DND-41 (cell line): ENCODE data around the gene ANG.

Experiments used
- EZH2 ChIP-seq: IDR thresholded peaks from 3 replicates; pipeline ENCODE4 v1.6.1; 2012; ENCODE audit warnings: borderline replicate concordance, low read depth, mild to moderate bottlenecking, moderate library complexity, low read length, inconsistent platforms; ENCODE audit not compliant: severe bottlenecking
- TF ChIP-seq, protein P1 (sequence below): IDR thresholded peaks from 2 replicates; pipeline ENCODE4 v1.5.1; 2012; ENCODE audit warnings: borderline replicate concordance, low read length, moderate library complexity, mild to moderate bottlenecking; ENCODE audit not compliant: poor library complexity, severe bottlenecking; ENCODE audit errors: extremely low read depth

DNA sequence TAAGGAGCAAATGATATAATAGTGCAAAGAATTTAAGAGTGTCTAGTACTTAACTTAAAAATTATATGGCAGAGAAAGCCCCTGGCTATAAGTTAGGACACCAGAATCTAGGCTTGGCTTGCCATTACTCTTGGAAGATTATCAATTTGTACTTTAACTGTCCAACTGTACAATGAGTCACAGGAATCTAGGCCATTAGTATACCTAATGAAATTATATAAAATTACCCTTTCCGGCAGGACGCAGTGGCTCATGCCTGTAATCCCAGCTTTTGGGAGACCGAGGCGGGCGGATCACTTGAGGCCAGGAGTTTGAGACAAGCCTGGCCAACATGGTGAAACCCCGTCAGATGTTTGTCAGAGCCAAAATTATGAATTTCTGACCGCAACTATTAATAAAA, 46.4 kb upstream of the ANG start:
- TF ChIP-seq, protein P1, sequence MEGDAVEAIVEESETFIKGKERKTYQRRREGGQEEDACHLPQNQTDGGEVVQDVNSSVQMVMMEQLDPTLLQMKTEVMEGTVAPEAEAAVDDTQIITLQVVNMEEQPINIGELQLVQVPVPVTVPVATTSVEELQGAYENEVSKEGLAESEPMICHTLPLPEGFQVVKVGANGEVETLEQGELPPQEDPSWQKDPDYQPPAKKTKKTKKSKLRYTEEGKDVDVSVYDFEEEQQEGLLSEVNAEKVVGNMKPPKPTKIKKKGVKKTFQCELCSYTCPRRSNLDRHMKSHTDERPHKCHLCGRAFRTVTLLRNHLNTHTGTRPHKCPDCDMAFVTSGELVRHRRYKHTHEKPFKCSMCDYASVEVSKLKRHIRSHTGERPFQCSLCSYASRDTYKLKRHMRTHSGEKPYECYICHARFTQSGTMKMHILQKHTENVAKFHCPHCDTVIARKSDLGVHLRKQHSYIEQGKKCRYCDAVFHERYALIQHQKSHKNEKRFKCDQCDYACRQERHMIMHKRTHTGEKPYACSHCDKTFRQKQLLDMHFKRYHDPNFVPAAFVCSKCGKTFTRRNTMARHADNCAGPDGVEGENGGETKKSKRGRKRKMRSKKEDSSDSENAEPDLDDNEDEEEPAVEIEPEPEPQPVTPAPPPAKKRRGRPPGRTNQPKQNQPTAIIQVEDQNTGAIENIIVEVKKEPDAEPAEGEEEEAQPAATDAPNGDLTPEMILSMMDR = no peak
- no peak for TF ChIP-seq EZH2
